MM.1S (cell line): ENCODE measurements around the gene FAM149B1.

Experiments
- CTCF ChIP-seq: fragments of 300-600 bp; sonication (generic); IDR thresholded peaks from 2 replicates; pipeline ENCODE4 v1.5.1; 2016; ENCODE audit warnings: antibody characterized with exemption, low read length, mixed read lengths
- EZH2phosphoT487 ChIP-seq: fragments of 300-600 bp; sonication (generic); IDR thresholded peaks from 2 replicates; pipeline ENCODE4 v1.6.1; 2018; ENCODE audit warnings: antibody characterized with exemption, low read length

- TF ChIP-seq EZH2phosphoT487: no peak
- peak; percentile 64 for TF ChIP-seq CTCF
Observed at GRCh38 chr10:73263693-73264347, 95.9 kb downstream of the FAM149B1 start.
